Effector memory CD4-positive, alpha-beta T cell (primary cell): ENCODE data around the gene LDLRAD1.
"Not testable (repeated sequence)": the region's sequence is repeated elsewhere in the genome, so short reads cannot be mapped to it uniquely, and the experiment has no call there.

ENCODE experiments used
- DNase-seq, 3 donors: peaks; one replicate each; pipeline ENCODE4 v3.0.0-alpha.2; 2020
- H3K27ac ChIP-seq: 2 replicates; pipeline ENCODE4 v1.7.0; 2013; ENCODE audit warnings: mild to moderate bottlenecking, low read length, moderate library complexity; ENCODE audit not compliant: insufficient read depth, poor library complexity, severe bottlenecking
- H3K27me3 ChIP-seq: replicated peaks from 2 replicates; pipeline ENCODE4 v1.7.0; 2013; ENCODE audit warnings: mild to moderate bottlenecking, low read length; ENCODE audit not compliant: insufficient read depth, control insufficient read depth, poor library complexity, severe bottlenecking
- H3K36me3 ChIP-seq: 2 replicates; pipeline ENCODE4 v1.7.0; 2013; ENCODE audit warnings: mild to moderate bottlenecking, low read length, moderate library complexity; ENCODE audit not compliant: control insufficient read depth, insufficient read depth
- H3K4me1 ChIP-seq: 2 replicates; pipeline ENCODE4 v1.7.0; 2013; ENCODE audit warnings: low read length, mild to moderate bottlenecking; ENCODE audit not compliant: control insufficient read depth, insufficient read depth, poor library complexity, severe bottlenecking
- H3K4me3 ChIP-seq: 2 replicates; pipeline ENCODE4 v1.7.0; 2013; ENCODE audit warnings: low read length, low read depth, mild to moderate bottlenecking; ENCODE audit not compliant: insufficient read depth, poor library complexity, severe bottlenecking
- H3K9me3 ChIP-seq: 2 replicates; pipeline ENCODE4 v1.7.0; 2013; ENCODE audit warnings: mild to moderate bottlenecking, low read length, moderate library complexity; ENCODE audit not compliant: control insufficient read depth

The LDLRAD1 gene

GRCh38 chr1:54007613-54008012 lies 10.4 kb downstream of the LDLRAD1 start:
- DNase-seq: no peak
- Histone ChIP-seq H3K27me3 (no peaks in the 10 kb centered on the region), H3K36me3 (no peaks in the 10 kb centered on the region), H3K4me3 (no peak overlapping the region), H3K27ac (no peak overlapping the region), H3K9me3 (no peaks in the 10 kb centered on the region), H3K4me1 (no peaks in the 10 kb centered on the region)

- Histone ChIP-seq H3K9me3 (no peaks in the 10 kb centered on the region), H3K36me3 (no peaks in the 10 kb centered on the region), H3K4me3 (no peak overlapping the region), H3K27ac (no peak overlapping the region), H3K27me3 (no peaks in the 10 kb centered on the region), H3K4me1 (no peaks in the 10 kb centered on the region)
- DNase-seq: no peak
Measured at GRCh38 chr1:54006508-54006907, 11.5 kb downstream of the LDLRAD1 start.

DNA sequence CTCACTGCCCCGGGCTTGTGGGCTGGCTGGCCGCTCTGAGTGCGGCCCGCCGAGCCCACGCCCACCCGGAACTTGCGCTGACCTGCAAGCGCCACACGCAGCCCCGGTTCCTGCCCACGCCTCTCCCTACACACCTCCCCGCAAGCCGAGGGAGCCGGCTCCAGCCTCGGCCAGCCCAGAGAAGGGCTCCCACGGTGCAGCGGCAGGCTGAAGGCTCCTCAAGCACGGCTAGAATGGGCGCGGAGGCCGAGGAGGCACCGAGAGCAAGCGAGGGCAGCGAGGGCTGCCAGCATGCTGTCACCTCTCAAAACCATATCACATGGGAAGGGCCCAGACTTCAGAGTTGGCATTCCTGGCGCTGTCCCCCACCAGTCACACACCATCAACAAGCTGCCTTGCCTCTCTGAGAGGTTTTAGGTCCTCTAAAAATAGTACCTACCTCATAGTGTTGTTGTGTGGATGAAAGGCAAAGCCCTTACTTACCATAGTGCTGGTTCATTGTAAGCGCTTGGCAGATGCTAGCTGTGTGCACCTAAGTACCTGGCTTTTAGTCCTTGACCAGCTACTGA lies 13.4 kb downstream of the LDLRAD1 start:
- no peak for DNase-seq
- no peak overlapping the region for H3K4me3 ChIP-seq
- no peaks in the 10 kb centered on the region for H3K36me3 ChIP-seq
- H3K9me3 ChIP-seq: no peaks in the 10 kb centered on the region
- H3K27me3 ChIP-seq: no peaks in the 10 kb centered on the region
- no peaks in the 10 kb centered on the region for H3K4me1 ChIP-seq
- no peak overlapping the region for H3K27ac ChIP-seq

DNA sequence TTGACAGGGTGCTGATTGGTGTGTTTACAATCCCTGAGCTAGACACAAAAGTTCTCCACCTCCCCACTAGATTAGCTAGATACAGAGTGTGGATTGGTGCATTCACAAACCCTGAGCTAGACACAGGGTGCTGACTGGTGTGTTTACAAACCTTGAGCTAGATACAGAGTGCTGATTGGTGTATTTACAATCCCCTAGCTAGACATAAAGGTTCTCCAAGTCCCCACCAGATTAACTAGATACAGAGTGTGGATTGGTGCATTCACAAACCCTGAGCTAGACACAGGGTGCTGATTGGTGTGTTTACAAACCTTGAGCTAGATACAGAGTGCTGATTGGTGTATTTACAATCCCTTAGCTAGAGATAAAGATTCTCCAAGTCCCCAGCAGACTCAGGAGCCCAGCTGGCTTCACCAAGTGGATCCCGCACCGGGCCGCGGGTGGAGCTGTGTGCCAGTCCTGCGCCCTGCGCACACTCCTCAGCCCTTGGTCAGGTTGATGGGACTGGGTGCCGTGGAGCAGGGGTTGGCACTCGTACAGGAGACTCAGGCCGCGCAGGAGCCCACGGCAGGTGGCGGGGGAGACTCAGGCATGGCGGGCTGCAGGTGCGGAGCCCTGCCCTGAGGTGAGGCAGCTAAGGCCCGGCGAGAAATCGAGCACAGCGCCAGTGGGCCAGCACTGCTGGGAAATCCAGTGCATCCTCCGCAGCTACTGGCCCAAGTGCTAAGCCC lies 14.1 kb downstream of the LDLRAD1 start:
- DNase-seq, H3K36me3 ChIP-seq, H3K4me3 ChIP-seq, H3K9me3 ChIP-seq, H3K27ac ChIP-seq, H3K4me1 ChIP-seq, H3K27me3 ChIP-seq: not testable (repeated sequence)

- Histone ChIP-seq H3K36me3 (no peaks in the 10 kb centered on the region), H3K9me3 (no peaks in the 10 kb centered on the region), H3K4me1 (no peaks in the 10 kb centered on the region), H3K4me3 (no peak overlapping the region), H3K27me3 (no peaks in the 10 kb centered on the region), H3K27ac (no peak overlapping the region)
- no peak for DNase-seq
Measured at GRCh38 chr1:54003249-54003646, 14.7 kb downstream of the LDLRAD1 start.

DNA sequence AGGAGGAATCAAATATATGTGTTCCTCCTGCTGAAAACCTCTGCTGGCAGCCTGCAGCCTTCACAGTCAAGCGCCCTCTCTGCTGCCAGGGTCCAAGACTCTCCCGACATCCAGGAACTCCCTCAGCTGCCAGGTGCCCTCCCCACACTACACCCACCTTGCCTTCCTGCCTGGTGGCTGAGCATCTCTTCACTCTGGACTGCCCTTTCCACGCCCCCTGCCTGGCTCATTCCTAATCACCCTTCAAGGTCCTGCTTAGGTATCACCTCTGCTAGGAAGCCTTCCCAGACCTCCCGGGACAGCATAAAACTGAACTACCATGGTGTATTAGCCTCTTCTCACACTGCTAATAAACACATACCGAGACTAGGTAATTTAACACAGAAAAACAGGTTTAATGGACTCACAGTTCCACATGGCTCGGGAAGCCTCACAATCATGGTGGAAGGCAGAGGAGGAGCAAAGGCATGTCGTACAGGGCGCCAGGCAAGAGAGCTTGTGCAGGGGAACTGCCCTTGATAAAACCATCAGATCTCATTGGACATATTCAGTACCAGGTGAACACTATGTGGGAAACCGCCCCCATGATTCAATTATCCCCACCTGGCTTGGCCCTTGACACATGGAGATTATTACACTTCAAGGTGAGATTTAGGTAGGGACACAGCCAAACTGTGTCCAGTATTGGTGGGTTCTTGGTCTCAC lies 15.3 kb downstream of the LDLRAD1 start:
- Histone ChIP-seq H3K4me3 (no peak overlapping the region), H3K9me3 (no peaks in the 10 kb centered on the region)
- no peak for DNase-seq

DNA sequence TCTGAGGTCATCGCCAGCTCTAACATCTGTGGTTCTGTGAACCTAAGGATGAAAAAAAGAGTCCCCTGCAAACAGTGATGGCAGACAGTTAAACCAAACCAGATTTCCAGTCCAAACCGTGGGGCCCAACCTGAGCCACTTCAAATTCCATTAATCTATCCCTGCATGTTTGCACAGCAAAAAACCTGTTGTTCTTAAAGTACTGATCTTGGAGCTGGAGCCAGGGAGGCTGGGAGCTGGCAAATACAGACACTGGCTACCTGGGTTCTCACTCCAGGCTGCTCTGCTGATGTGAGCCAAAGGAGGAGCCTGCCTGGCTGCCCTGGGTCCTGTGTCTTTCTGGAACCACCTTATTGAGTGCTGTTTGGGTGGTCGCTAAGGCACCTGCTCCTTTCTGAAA lies 16.4 kb downstream of the LDLRAD1 start:
- Histone ChIP-seq H3K4me1 (no peaks in the 10 kb centered on the region), H3K27me3 (no peaks in the 10 kb centered on the region), H3K9me3 (no peaks in the 10 kb centered on the region), H3K27ac (no peak overlapping the region), H3K4me3 (no peak overlapping the region), H3K36me3 (no peaks in the 10 kb centered on the region)
- DNase-seq: no peak

More for the DNA sequence above, 15.3 kb downstream of the LDLRAD1 start:
- no peaks in the 10 kb centered on the region for H3K4me1 ChIP-seq
- no peaks in the 10 kb centered on the region for H3K36me3 ChIP-seq
- H3K27me3 ChIP-seq: no peaks in the 10 kb centered on the region
- no peak overlapping the region for H3K27ac ChIP-seq

GRCh38 chr1:53999920-54000319 lies 18.1 kb downstream of the LDLRAD1 start:
- Histone ChIP-seq H3K9me3 (no peaks in the 10 kb centered on the region), H3K27me3 (no peaks in the 10 kb centered on the region), H3K4me3 (no peak overlapping the region), H3K4me1 (no peaks in the 10 kb centered on the region), H3K36me3 (no peaks in the 10 kb centered on the region), H3K27ac (no peak overlapping the region)
- DNase-seq: no peak

GRCh38 chr1:53998223-53998622 lies 19.8 kb downstream of the LDLRAD1 start:
- no peak overlapping the region for H3K27ac ChIP-seq
- no peak for DNase-seq
- H3K4me1 ChIP-seq: no peaks in the 10 kb centered on the region
- H3K27me3 ChIP-seq: no peaks in the 10 kb centered on the region
- no peaks in the 10 kb centered on the region for H3K9me3 ChIP-seq
- no peak overlapping the region for H3K4me3 ChIP-seq
- H3K36me3 ChIP-seq: no peaks in the 10 kb centered on the region

- Histone ChIP-seq H3K4me3 (no peak overlapping the region), H3K9me3 (no peaks in the 10 kb centered on the region), H3K36me3 (no peaks in the 10 kb centered on the region), H3K27me3 (no peaks in the 10 kb centered on the region), H3K4me1 (no peaks in the 10 kb centered on the region), H3K27ac (no peak overlapping the region)
- no peak for DNase-seq
Measured at GRCh38 chr1:53995683-53996082, 22.3 kb downstream of the LDLRAD1 start.
